ENCODE measurements around the gene EEF1AKMT2. TPM values are rescaled to one million over a fixed set of nuclear protein-coding genes. Genes with fewer than 3 reads are reported as not detected.
"Not testable (repeated sequence)": the region's sequence is repeated elsewhere in the genome, so short reads cannot be mapped to it uniquely, and the experiment has no call there.

EEF1AKMT2 gene
- total RNA-seq, 4 donors from 2014 or later = 8.3 to 17.5 (median 12.7) TPM

DNA sequence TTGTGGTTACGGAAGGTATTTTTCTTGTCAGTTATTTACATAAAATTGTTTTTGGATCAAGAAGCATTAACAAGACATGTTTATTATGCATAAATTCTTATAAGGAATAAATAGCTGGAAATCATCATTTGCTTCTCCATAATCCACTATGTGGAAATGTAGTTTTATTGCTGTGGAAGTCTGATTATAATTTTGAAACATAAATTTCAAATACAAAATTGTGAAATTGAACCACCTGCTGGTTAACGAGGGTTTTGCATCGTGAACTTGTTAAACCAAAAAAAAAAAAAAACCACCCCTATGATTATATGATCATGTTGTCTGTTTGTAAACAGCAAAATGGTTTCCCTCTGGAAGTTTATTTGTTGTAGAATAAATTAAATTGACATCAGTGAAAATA, 35.8 kb upstream of the EEF1AKMT2 start:
- DNase-seq = no peak
- Histone ChIP-seq H3K4me1 (no peaks in the 10 kb centered on the region), H3K4me3 (no peak overlapping the region), H3K36me3 (peaks cover 12 to 68% (median 23%) of the 10 kb centered on the region in 3 donors), H3K9me3 (no peaks in the 10 kb centered on the region), H3K27me3 (no peaks in the 10 kb centered on the region), H3K27ac (no peak overlapping the region)
- intact Hi-C loops (cut with DNase I) = loop anchor here (10.0 kb wide), 1 partner anchor 293 kb away; no protein-coding TSS in a partner anchor
- no peak for TF ChIP-seq POLR2A (IDR thresholded peaks at IDR 0.05)
- TF ChIP-seq, protein P1, sequence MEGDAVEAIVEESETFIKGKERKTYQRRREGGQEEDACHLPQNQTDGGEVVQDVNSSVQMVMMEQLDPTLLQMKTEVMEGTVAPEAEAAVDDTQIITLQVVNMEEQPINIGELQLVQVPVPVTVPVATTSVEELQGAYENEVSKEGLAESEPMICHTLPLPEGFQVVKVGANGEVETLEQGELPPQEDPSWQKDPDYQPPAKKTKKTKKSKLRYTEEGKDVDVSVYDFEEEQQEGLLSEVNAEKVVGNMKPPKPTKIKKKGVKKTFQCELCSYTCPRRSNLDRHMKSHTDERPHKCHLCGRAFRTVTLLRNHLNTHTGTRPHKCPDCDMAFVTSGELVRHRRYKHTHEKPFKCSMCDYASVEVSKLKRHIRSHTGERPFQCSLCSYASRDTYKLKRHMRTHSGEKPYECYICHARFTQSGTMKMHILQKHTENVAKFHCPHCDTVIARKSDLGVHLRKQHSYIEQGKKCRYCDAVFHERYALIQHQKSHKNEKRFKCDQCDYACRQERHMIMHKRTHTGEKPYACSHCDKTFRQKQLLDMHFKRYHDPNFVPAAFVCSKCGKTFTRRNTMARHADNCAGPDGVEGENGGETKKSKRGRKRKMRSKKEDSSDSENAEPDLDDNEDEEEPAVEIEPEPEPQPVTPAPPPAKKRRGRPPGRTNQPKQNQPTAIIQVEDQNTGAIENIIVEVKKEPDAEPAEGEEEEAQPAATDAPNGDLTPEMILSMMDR (IDR thresholded peaks at IDR 0.05) = peak in 5 of 6 experiments; percentile 30 to 64 (median 61)
- 37 to 42% methylated on average over 3 of the region's 3 CpGs for WGBS, 2 donors

DNA sequence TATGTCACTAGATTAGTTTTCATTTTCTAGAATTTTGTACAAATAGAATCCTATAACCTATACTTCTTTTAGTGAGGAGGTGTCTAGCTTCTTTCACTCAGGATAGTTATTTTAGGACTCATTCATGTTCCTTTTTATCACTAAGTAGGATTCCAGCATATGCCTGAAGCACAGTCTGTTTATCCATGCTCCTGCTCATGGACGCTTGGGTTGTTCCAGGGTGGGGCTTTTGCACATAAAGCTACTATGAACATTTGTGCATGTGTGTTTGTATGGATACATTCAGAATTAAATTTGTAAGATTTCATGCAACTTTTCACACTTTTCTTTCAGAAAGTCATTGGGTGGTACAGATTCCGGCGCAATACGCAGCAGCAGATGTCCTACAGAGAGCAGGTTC, 34.6 kb upstream of the EEF1AKMT2 start:
- H3K4me3 ChIP-seq = no peak overlapping the region
- TF ChIP-seq POLR2A (IDR thresholded peaks at IDR 0.05) = no peak
- TF ChIP-seq, protein P1 (IDR thresholded peaks at IDR 0.05) = no peak
- intact Hi-C loops (cut with DNase I) = loop anchor here (10.0 kb wide), 1 partner anchor 291 kb away; no protein-coding TSS in a partner anchor
- no peak overlapping the region for H3K27ac ChIP-seq
- no peaks in the 10 kb centered on the region for H3K27me3 ChIP-seq
- DNase-seq = no peak
- WGBS, 2 donors = 93 to 96% methylated on average over 4 of the region's 4 CpGs
- no peaks in the 10 kb centered on the region for H3K9me3 ChIP-seq
- H3K4me1 ChIP-seq = no peaks in the 10 kb centered on the region
- peaks cover 12 to 68% (median 17%) of the 10 kb centered on the region in 3 donors for H3K36me3 ChIP-seq

DNA sequence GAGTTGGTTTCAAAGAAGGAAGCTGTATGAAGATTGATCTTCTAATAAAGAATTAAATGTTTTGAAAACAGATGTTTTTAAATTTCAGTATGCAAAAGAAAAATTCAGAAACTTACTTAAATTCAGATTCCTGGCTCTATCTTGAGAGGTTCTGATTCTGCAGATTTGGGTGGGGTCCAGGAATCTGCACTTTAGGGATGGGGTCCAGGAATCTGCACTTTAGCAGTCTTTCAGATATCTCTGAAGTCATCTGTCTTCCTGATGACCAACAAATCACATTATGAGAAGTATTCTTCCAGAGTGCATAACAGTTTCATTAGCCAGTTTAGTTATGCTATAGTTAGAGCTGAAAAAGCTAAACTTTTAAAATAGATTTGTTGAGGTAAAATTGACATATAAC, 34.0 kb upstream of the EEF1AKMT2 start:
- intact Hi-C loops (cut with DNase I) = loop anchor here (10.0 kb wide), 1 partner anchor 291 kb away; no protein-coding TSS in a partner anchor
- Histone ChIP-seq H3K9me3 (no peaks in the 10 kb centered on the region), H3K36me3 (peaks cover 12 to 68% (median 17%) of the 10 kb centered on the region in 3 donors), H3K4me1 (no peaks in the 10 kb centered on the region), H3K4me3 (no peak overlapping the region), H3K27ac (no peak overlapping the region), H3K27me3 (no peaks in the 10 kb centered on the region)
- DNase-seq = no peak
- TF ChIP-seq, protein P1 (IDR thresholded peaks at IDR 0.05) = no peak
- no peak for TF ChIP-seq POLR2A (IDR thresholded peaks at IDR 0.05)

DNA sequence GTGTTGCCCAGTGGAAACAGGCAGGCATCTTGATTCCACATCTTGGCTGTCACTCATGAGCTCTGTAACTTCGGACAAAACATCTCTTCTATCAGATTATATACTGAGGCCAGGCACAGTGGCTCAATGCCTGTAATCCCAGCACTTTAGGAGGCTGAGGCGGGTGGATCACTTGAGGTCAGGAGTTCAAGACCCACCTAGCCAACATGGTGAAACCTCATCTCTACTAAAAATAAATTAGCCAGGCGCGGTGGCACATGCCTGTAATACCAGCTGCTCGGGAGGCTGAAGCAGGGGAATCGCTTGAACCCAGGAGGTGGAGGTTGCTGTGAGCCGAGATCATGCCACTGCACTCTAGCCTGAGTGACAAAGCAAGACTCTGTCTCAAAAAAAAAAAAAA, 33.2 kb upstream of the EEF1AKMT2 start:
- intact Hi-C loops (cut with DNase I) = loop anchor here (10.0 kb wide), 1 partner anchor 290 kb away; no protein-coding TSS in a partner anchor
- H3K36me3 ChIP-seq = peaks cover 7 to 69% (median 12%) of the 10 kb centered on the region in 3 donors

DNA sequence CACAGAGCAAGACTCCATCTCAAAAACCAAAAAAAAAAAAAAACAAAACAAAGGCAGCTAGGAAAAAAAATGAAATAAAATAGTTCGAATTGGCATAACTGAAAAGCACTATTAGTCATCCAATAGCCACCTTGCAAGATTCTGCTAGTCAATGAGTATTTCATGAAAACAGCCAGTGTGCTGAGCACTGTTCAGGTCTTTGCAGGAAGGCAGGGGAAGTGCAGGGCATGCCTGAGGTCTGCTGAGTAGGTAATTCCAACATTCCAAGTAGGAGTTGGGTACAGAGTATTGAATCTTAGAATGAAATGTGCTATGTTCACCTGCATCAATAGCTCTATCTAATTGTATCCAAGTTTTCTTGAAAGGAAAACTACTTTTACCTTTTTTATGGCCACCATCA, 32.8 kb upstream of the EEF1AKMT2 start:
- intact Hi-C loops (cut with DNase I) = loop anchor here (10.0 kb wide), 1 partner anchor 290 kb away; no protein-coding TSS in a partner anchor
- H3K4me3 ChIP-seq = no peak overlapping the region
- TF ChIP-seq, protein P1 (IDR thresholded peaks at IDR 0.05) = no peak
- no peak for TF ChIP-seq POLR2A (IDR thresholded peaks at IDR 0.05)
- H3K27ac ChIP-seq = no peak overlapping the region
- no peaks in the 10 kb centered on the region for H3K27me3 ChIP-seq
- H3K9me3 ChIP-seq = no peaks in the 10 kb centered on the region
- 25 to 53% methylated on average over 1 of the region's 1 CpG for WGBS, 2 donors
- no peaks in the 10 kb centered on the region for H3K4me1 ChIP-seq
- DNase-seq = no peak
- peaks cover 6 to 69% (median 8%) of the 10 kb centered on the region in 3 donors for H3K36me3 ChIP-seq

More for the DNA sequence above, 33.2 kb upstream of the EEF1AKMT2 start:
- DNase-seq, H3K27me3 ChIP-seq, H3K27ac ChIP-seq, H3K4me3 ChIP-seq, H3K9me3 ChIP-seq, H3K4me1 ChIP-seq: not testable (repeated sequence)
- WGBS, 2 donors = 94 to 95% methylated on average over 6 of the region's 7 CpGs
